ENCODE measurements around the gene RPL38.

Gene RPL38

DNA sequence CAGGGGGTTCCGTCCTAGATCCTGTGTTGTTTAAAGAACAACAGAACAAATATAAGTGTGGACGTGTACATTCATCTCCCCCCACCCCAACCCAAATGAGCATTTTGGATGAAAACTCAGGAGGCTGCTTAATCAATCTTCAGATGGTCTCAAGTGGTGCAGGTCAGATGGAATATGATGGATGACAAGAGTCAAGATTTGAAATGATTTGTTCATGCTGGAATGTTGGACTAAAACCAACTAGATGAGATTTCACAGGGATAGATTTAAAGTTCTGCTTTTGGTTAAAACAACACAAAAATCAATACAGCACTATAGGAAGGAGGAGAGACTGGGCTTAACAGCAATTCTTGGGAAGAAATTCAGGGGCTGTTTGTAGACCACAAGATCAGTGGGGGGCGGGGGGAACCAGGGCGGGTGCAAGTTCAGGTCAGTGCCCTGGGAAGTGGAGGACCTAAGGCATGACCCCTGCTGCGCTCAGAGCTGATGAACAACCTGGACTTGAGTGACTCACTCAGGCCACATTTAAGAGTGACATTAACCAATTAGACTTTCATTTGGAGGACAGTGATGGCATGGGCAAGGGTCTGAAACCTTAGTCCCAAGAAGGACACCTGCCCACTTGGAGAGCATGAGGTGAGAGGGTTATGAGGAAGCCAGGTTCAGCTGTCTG is 25.0 kb downstream of the RPL38 start:
- no peak for ATAC-seq

- ATAC-seq = no peak
These were observed 27.4 kb downstream of the RPL38 start for GRCh38 chr17:74230896-74231295.

GRCh38 chr17:74231928-74232907 is 28.7 kb downstream of the RPL38 start:
- no peak for ATAC-seq

- ATAC-seq = no peak
These were observed 30.5 kb downstream of the RPL38 start for GRCh38 chr17:74233937-74234336.

DNA sequence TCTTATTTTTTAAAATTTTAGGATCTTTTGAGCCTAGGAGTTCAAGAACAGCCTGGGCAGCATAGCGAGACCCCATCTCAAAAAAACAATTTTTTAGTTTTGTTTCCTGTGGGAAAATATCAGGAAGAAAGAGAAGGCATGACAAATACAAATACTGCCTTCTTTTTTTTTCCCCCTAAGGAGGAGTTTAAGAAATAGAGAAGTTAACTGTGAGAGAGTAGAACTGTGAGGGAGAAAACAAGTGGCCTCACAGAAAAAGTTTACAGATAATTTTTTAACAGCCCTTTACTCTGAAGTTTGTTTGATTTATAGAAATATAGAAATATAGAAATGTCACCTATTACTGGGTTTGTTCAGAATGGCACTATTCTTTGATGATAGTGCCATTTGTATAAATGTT is 31.0 kb downstream of the RPL38 start:
- ATAC-seq = no peak

DNA sequence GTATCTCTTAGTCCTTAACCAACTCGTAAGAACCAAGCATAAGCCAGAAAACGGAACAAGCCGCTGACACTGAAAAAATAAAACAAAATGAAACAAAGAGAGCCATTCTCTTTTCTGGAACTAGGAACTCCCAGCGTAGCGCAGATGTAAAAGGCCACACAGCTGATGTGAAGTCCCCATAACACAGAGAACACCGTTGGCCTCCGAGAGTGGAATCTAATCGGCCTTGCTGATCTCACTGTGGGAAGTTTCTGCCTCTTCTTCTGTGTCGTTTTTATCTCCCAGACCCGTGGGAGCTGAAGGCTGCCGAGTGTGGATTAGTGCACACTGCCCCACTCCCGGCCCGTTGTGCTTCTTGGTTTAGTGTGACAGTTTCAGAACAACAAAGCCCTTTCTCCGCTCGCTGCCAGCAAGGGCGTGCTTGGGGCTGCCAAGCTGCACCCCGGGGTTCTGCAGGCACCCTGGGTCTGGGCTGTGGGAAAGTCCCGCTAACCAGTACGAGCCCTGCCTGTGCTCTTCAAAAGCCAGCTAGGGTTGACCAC is 31.6 kb downstream of the RPL38 start:
- no peak for ATAC-seq

GRCh38 chr17:74235911-74236371 is 32.5 kb downstream of the RPL38 start:
- ATAC-seq = no peak

- no peak for ATAC-seq
These were observed 33.8 kb downstream of the RPL38 start for GRCh38 chr17:74237321-74237720.

- ATAC-seq = no peak
These were observed 35.7 kb downstream of the RPL38 start for GRCh38 chr17:74239172-74239571.

GRCh38 chr17:74240618-74241205 is 37.2 kb downstream of the RPL38 start:
- no peak for ATAC-seq

GRCh38 chr17:74241431-74241830 is 38.0 kb downstream of the RPL38 start:
- no peak for ATAC-seq

- no peak for ATAC-seq
These were observed 38.4 kb downstream of the RPL38 start for GRCh38 chr17:74241847-74242246.

DNA sequence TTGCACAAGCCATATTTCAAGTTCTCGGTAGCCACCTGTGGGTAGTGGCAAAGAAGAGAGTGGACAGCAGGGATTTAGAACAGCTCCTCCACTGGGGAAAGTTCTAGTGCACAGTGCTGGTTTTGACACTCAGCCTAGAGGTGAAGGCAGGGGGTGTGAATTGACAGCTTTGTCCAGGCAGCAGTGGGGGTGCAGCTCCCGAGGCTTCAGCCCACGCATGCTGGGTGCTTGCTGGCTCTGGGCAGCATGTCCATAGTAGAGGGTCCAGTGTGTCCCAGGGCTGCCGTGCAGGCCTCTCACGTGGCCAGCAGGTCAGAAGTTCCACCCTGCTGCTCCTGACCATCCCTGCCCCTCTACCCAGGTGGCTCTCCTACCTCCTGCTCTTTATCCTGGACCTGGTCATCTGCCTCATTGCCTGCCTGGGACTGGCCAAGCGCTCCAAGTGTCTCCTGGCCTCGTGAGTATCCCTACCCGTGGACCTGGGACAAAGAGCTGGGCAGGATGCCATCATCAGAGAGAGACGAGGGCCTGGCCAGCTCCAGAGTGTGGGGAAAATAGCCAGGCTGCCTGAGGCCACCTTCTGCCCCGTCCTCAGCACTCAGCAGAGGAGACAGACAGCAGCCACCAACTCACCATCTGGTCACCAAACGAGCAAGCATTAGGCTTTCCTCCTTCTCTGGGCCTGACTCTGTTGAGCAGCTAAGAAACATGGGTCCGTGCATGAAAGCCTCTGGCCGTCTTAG is 39.7 kb downstream of the RPL38 start:
- ATAC-seq = no peak

- ATAC-seq = no peak
These were observed 40.6 kb downstream of the RPL38 start for GRCh38 chr17:74244128-74244527.

DNA sequence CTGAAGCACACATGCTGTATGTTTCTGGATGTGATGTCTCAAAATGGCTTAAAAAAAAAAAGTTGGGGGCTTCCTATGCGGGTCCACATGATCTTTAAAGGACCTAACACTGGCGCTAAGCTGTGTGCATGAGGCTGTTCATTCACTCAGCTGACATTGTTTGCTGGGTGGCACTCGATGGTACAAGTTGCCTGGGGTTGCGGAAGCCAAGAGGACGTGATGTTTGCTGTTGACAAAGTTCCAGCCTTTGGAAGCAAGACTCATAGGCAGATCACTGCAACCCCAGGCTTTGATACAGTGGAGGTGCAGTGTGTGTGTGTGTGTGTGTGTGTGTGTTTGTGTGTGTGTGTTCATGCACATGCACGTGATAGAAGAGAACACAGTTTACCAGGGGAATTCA is 41.1 kb downstream of the RPL38 start:
- ATAC-seq = no peak

DNA sequence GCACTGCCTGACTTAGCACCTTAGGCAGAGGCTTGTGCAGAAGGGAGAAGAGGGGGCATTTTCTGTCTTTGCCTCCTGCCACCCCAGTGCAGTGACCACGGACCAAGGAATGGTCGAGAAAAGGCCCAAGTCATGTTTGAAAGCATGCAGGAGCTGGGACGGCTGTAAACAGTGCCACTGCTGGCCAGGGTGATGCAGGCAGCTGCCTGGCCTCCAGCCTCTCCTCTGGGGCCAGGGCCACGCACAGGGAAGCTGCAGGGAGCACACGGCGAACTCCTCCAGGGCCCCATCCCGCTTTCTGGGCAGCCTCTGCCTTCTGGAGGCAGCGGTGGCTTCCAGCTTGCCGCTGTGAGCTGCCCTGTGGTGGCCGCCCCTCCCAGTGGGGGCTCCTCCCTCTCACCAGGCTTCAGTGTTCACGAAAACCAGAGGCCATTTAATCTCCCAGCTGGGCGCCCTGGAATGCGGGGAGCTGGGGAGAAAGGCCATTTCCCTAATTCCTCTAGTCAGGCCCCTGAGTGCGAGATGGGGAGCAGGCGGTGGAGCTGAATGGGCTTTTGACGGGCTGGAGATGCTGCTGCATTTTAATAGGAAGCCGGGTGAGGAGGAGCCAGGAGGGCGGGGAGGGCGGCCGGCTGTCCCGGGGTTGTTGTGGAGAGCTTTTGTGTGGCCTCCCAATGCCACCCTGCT is 41.8 kb downstream of the RPL38 start:
- no peak for ATAC-seq

GRCh38 chr17:74245871-74246270 is 42.4 kb downstream of the RPL38 start:
- ATAC-seq = no peak

DNA sequence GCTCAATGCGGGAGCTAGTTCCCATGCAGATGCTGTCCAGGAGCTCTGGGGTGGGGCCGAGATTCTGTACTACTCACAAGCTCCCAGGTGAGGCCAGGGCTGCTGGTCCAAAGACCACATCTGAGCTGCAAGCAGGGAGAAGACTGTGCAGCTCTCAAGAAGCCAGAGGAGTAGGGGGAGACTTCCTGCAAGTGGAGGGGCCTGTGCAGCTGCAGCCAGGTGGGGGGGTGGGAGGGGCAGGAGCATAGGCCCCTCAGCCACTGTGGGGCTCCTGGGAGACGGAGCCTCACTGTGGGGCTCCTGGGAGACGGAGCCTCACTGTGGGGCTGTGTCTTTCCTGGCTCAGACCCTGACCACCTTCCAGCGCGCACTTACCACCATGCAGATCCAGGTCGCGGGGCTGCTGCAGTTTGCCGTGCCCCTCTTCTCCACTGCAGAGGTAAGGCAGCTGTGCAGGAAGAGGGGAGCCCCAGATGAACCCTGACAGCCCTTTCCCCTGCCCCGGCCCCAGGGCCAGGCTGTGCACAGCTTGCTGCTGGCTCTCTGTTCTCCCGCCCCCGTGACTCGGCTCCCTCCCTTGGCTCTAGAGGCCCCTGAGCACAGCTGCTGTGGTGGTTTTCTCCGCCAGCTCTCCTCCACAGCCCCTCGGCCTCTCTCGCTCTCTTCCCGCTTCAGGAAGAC is 46.3 kb downstream of the RPL38 start:
- no peak for ATAC-seq

GRCh38 chr17:74250324-74250995 is 47.0 kb downstream of the RPL38 start:
- no peak for ATAC-seq

DNA sequence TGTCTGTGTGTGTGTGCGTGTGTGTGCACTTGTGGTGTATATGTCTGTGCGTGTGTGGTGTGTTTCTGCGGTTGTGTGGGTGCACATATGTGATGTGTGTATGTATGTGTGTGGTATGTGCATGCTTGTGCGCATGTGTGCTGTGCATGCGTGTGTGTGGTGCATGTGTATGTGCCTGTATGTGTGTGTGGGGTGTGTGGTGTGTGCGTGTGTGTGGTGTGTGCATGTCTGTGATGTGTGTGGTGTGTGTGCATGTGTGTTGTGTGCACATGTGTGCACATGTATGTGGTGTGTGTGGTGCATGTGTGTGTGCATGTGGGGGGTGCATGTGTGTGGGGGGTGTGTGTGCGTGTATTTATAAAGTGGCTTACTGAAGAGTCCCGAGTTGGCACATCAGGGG is 47.6 kb downstream of the RPL38 start:
- no peak for ATAC-seq

DNA sequence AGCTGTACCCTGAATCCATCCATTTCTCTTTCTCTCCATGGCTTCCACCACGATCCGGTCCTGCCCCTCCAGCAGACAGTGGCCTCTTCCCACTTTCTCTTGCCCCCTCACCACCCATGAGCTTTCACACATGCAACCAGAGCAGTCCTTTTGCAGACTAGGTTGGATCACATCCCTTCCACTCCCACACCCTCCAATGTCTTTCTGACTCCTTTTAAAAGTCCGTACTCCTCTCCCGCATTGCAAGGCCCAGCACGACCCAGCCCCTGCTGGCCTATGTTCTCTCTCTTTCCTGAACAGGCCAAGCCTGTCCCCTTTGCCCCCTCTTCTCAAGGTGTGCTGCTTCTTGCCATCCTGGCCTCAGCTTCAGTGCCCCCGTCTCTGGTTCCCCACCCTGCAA is 48.1 kb downstream of the RPL38 start:
- no peak for ATAC-seq
